SJCRH30 (cell line): ENCODE results near the gene UST. TPM values are rescaled to one million over a fixed set of nuclear protein-coding genes. Genes with fewer than 3 reads are reported as not detected.

Source experiments
- DNase-seq, 2 experiments: peaks; one replicate each; pipeline ENCODE4 v3.0.0-alpha.2; 2015 to 2020
- H3K27ac ChIP-seq: fragments of 250-450 bp; sonication (Bioruptor Pico); 2 replicates; pipeline ENCODE4 v1.5.1; 2020; ENCODE audit warnings: mild to moderate bottlenecking, moderate library complexity
- H3K27me3 ChIP-seq: fragments of 250-450 bp; sonication (Bioruptor Pico); 2 replicates; pipeline ENCODE4 v1.5.1; 2020; ENCODE audit warnings: mild to moderate bottlenecking, moderate library complexity
- H3K36me3 ChIP-seq: fragments of 250-450 bp; sonication (Bioruptor Pico); 2 replicates; pipeline ENCODE4 v1.5.1; 2020; ENCODE audit warnings: mild to moderate bottlenecking, moderate library complexity
- H3K4me1 ChIP-seq: fragments of 250-450 bp; sonication (Bioruptor Pico); 2 replicates; pipeline ENCODE4 v1.5.1; 2020; ENCODE audit warnings: mild to moderate bottlenecking, moderate library complexity
- H3K4me3 ChIP-seq: fragments of 250-450 bp; sonication (Bioruptor Pico); 2 replicates; pipeline ENCODE4 v1.5.1; 2020; ENCODE audit warnings: mild to moderate bottlenecking, moderate library complexity
- H3K9me3 ChIP-seq: fragments of 250-450 bp; sonication (Bioruptor Pico); replicated peaks from 2 replicates; pipeline ENCODE4 v1.5.1; 2020; ENCODE audit warnings: mild to moderate bottlenecking, moderate library complexity
- total RNA-seq: library from RNA; depleted of rRNA; stranded (reverse); fragments of >200 nt; shearing (Covaris generic); gene quantifications from 2 replicates; pipeline ENCODE4 v1.2.3, GENCODE V29; 2014

The UST gene
- total RNA-seq, 1 experiment from 2014 or later = 28.9 TPM

DNA sequence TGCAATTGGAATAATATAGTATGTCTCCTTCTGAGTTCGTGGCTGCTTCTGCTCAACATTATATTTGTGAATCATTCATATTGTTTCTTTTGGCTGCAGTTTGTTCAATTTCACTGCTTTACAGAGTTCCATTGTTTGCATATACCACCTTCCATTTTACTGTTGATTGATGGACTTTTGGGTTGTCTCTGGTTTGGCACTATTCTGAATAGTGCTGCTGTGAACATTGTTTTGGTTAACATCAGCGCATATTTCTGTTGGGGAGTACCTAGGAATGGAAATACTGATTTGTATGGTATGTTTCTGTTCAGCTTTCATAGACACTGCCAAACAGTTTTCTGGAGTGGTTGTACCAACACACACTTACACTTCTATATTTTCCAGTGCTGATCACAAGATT lies 46.9 kb downstream of the UST start:
- no peaks in the 10 kb centered on the region for H3K36me3 ChIP-seq

GRCh38 chr6:148794797-148795196 lies 48.0 kb downstream of the UST start:
- Histone ChIP-seq H3K4me1 (no peaks in the 10 kb centered on the region), H3K36me3 (no peaks in the 10 kb centered on the region), H3K27me3 (no peaks in the 10 kb centered on the region), H3K9me3 (no peaks in the 10 kb centered on the region), H3K27ac (no peak overlapping the region), H3K4me3 (no peak overlapping the region)
- DNase-seq = no peak

More for the DNA sequence above, 46.9 kb downstream of the UST start:
- no peak for DNase-seq
- Histone ChIP-seq H3K4me3 (no peak overlapping the region), H3K9me3 (no peaks in the 10 kb centered on the region), H3K4me1 (no peaks in the 10 kb centered on the region), H3K27ac (no peak overlapping the region), H3K27me3 (no peaks in the 10 kb centered on the region)

GRCh38 chr6:148795563-148795962 lies 48.7 kb downstream of the UST start:
- H3K9me3 ChIP-seq = no peaks in the 10 kb centered on the region
- H3K4me1 ChIP-seq = no peaks in the 10 kb centered on the region
- DNase-seq = no peak
- no peaks in the 10 kb centered on the region for H3K27me3 ChIP-seq
- H3K36me3 ChIP-seq = no peaks in the 10 kb centered on the region
- H3K4me3 ChIP-seq = no peak overlapping the region
- no peak overlapping the region for H3K27ac ChIP-seq

DNA sequence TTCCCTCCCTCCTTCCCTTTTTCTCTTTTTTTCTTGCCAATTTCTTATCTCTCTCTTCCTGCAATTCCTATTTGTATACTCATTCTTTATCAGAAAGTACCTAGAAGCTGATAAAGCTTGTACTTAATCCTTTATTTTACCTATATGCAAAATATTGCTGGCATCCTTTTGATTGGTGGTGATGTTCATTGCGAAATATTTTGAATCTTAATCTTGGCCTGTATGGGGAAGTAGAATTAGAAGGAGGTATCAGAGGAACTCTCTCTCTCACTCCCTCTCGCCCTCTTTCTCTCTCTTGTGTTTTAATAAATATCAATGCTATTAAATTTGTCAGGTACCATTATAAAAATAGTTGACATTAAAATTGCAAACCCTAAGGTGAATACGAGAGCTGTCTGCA lies 52.8 kb downstream of the UST start:
- H3K36me3 ChIP-seq = no peaks in the 10 kb centered on the region
- no peak for DNase-seq

GRCh38 chr6:148800536-148800935 lies 53.7 kb downstream of the UST start:
- Histone ChIP-seq H3K36me3 (no peaks in the 10 kb centered on the region), H3K4me3 (no peak overlapping the region), H3K27me3 (no peaks in the 10 kb centered on the region), H3K9me3 (no peaks in the 10 kb centered on the region; the same call in 1 of the 2 replicates), H3K4me1 (no peaks in the 10 kb centered on the region), H3K27ac (no peak overlapping the region)
- DNase-seq = no peak

More for the DNA sequence above, 52.8 kb downstream of the UST start:
- H3K27ac ChIP-seq = no peak overlapping the region
- H3K4me1 ChIP-seq = no peaks in the 10 kb centered on the region
- H3K4me3 ChIP-seq = no peak overlapping the region
- H3K9me3 ChIP-seq = no peaks in the 10 kb centered on the region; the same call in 1 of the 2 replicates
- H3K27me3 ChIP-seq = no peaks in the 10 kb centered on the region

- Histone ChIP-seq H3K36me3 (no peaks in the 10 kb centered on the region), H3K9me3 (no peaks in the 10 kb centered on the region; the same call in 1 of the 2 replicates), H3K4me3 (no peak overlapping the region), H3K4me1 (no peaks in the 10 kb centered on the region), H3K27ac (no peak overlapping the region), H3K27me3 (no peaks in the 10 kb centered on the region)
- DNase-seq = no peak
These were observed 57.1 kb downstream of the UST start for GRCh38 chr6:148803979-148804378.

DNA sequence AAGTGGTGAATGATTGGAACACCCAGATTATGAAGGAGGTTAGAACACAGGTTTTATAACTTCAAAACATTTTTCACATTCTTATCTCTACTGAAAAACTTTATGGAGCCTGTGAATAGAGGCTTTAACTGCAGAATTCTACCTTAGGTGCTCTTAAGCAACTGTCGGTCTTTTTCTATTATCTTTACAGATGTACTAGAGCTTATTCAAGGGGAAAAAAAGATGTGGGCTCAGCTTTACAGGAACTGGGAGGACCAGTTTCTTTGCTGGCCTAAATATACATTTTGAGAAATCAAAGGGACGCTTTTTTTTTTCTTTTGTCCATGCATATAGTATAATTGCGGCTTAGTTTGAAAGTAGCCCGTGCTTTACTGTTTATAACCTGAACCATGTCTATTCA lies 58.9 kb downstream of the UST start:
- H3K4me1 ChIP-seq = no peaks in the 10 kb centered on the region
- no peaks in the 10 kb centered on the region; the same call in 1 of the 2 replicates for H3K9me3 ChIP-seq
- no peaks in the 10 kb centered on the region for H3K36me3 ChIP-seq
- H3K4me3 ChIP-seq = no peak overlapping the region
- H3K27ac ChIP-seq = no peak overlapping the region
- no peak for DNase-seq
- H3K27me3 ChIP-seq = no peaks in the 10 kb centered on the region

GRCh38 chr6:148807784-148808183 lies 61.0 kb downstream of the UST start:
- H3K9me3 ChIP-seq = no peaks in the 10 kb centered on the region
- no peak for DNase-seq

DNA sequence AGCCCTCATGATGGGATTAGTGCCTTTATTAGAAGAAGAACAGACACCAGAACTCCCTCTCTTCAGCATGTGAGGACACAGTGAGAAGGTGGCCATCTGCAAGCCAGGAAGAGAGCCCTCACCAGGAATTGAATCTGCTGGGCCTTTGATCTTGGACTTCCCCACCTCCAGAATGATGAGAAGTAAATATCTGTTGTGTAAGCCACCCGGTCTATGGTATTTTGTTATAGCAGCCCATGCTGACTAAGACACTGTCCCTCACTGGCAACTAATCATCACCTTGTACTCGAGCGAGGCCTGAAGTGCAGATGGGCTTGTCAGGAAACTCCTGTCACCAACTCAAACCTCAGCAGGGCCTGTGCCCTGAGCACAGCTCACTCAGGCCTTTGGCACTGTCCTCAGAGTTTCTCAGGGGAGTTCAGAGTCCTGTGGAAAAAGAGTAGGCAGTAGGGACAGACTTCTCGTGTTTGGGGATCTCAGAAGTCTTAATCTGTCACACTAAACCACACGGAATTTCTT lies 62.0 kb downstream of the UST start:
- Histone ChIP-seq H3K36me3 (no peaks in the 10 kb centered on the region), H3K4me3 (no peak overlapping the region), H3K4me1 (peaks cover 10% of the 10 kb centered on the region; the same call in 1 of the 2 replicates), H3K27me3 (no peaks in the 10 kb centered on the region), H3K9me3 (no peaks in the 10 kb centered on the region), H3K27ac (no peak overlapping the region)
- DNase-seq = no peak

More at GRCh38 chr6:148807784-148808183, 61.0 kb downstream of the UST start:
- Histone ChIP-seq H3K36me3 (no peaks in the 10 kb centered on the region), H3K27ac (no peak overlapping the region), H3K4me1 (peaks cover 7% of the 10 kb centered on the region; the same call in 1 of the 2 replicates), H3K27me3 (no peaks in the 10 kb centered on the region), H3K4me3 (no peak overlapping the region)

DNA sequence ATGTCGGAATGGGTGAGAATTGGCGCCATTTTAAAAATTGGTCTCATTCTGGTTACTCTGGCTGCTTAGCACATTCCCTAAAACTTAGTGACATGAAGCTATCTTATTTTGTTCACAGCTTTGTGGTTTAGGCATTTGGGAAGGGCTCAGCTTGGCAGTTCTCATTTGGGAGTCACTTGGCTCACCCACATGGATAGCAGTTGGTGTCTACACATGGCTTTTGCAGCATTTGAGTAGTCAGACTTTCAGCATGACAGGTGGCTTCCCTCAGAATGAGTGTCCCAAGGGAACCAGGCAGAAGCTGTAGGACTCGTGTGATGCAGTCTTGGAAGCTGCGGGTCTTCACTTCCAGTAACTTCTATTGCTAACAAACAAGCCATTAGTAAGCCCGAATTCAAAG lies 64.6 kb downstream of the UST start:
- H3K4me1 ChIP-seq = peaks cover 14% of the 10 kb centered on the region
- H3K36me3 ChIP-seq = no peaks in the 10 kb centered on the region; the same call in 1 of the 2 replicates
- peak; percentile 37 to 53 for DNase-seq
- H3K4me3 ChIP-seq = no peak overlapping the region
- peaks cover 4% of the 10 kb centered on the region; the same call in 1 of the 2 replicates for H3K9me3 ChIP-seq
- no peak overlapping the region for H3K27ac ChIP-seq
- H3K27me3 ChIP-seq = no peaks in the 10 kb centered on the region

GRCh38 chr6:148814082-148814790 lies 67.4 kb downstream of the UST start:
- no peaks in the 10 kb centered on the region for H3K27me3 ChIP-seq
- no peak overlapping the region for H3K4me3 ChIP-seq
- H3K36me3 ChIP-seq = no peaks in the 10 kb centered on the region; the same call in 1 of the 2 replicates
- H3K27ac ChIP-seq = no peak overlapping the region
- peaks cover 5% of the 10 kb centered on the region; the same call in 1 of the 2 replicates for H3K9me3 ChIP-seq
- DNase-seq = peak; percentile 59 to 72
- H3K4me1 ChIP-seq = peaks cover 35% of the 10 kb centered on the region

DNA sequence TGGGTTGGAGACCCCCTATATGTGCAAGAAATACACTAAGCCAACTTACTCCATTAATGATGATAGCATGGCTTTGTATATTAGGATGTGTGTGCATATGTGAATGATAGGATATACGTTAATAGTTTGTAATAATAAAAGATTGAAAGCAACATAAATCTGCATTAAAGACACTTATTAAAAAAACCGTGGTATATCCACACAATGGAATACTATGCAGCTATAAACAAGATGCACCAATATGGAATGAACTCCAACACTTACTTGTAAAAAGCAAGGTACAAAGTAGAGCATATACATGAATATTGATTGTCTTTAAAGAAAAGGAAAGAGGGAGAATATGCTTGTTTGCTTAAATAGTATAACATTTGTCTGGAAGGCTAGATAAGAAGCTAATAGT lies 68.0 kb downstream of the UST start:
- Histone ChIP-seq H3K27ac (no peak overlapping the region), H3K4me1 (peaks cover 37% of the 10 kb centered on the region), H3K9me3 (peaks cover 7% of the 10 kb centered on the region; the same call in 1 of the 2 replicates), H3K27me3 (no peaks in the 10 kb centered on the region), H3K4me3 (no peak overlapping the region), H3K36me3 (no peaks in the 10 kb centered on the region; the same call in 1 of the 2 replicates)
- no peak for DNase-seq

- no peak for DNase-seq
- Histone ChIP-seq H3K36me3 (no peaks in the 10 kb centered on the region; the same call in 1 of the 2 replicates), H3K4me1 (peaks cover 37% of the 10 kb centered on the region), H3K9me3 (peaks cover 7% of the 10 kb centered on the region; the same call in 1 of the 2 replicates), H3K4me3 (no peak overlapping the region), H3K27ac (no peak overlapping the region), H3K27me3 (no peaks in the 10 kb centered on the region)
These were observed 69.3 kb downstream of the UST start for GRCh38 chr6:148816117-148816516.

- Histone ChIP-seq H3K9me3 (peaks cover 7% of the 10 kb centered on the region; the same call in 1 of the 2 replicates), H3K4me3 (no peak overlapping the region), H3K4me1 (peaks cover 30% of the 10 kb centered on the region), H3K36me3 (no peaks in the 10 kb centered on the region; the same call in 1 of the 2 replicates), H3K27me3 (no peaks in the 10 kb centered on the region), H3K27ac (peak overlapping the region; percentile 3; the same call in 1 of the 2 replicates)
- no peak for DNase-seq
These were observed 70.9 kb downstream of the UST start for GRCh38 chr6:148817689-148818088.

DNA sequence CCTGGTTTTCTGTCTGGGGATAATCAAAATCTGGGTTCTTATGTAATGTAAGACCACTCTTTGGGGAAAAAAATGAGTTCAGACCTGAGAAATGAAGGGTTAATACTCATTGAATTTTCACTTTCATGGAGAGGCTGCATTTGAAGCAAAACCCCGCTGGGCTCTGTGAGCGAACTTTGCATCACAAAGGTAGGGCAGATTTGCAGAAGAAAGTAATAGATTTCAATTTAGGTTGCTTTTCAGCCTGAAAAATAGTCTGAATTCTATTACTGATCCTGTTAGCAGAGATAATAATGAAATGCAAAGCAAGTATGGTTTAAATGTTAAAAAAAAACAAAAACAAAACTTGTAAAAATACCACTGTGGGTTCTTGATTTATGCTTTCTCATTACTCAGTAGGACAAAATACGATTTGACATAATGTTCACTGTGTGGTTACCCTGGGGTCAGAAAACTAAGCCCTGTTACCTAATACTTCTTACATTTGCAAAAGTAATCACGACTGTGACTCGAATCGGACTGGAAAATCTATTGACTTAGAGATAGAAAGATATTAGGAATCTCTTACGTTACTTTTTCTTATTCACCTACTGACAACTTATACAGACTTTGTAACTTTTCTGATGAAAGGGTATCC lies 72.2 kb downstream of the UST start:
- Histone ChIP-seq H3K4me1 (peaks cover 25% of the 10 kb centered on the region), H3K4me3 (no peak overlapping the region), H3K9me3 (peaks cover 7% of the 10 kb centered on the region; the same call in 1 of the 2 replicates), H3K27ac (peak overlapping the region; percentile 20; the same call in 1 of the 2 replicates), H3K36me3 (no peaks in the 10 kb centered on the region; the same call in 1 of the 2 replicates), H3K27me3 (no peaks in the 10 kb centered on the region)
- DNase-seq = peak in 1 of 2 experiments; percentile 20
